T1000 (cell line): ENCODE data around the gene FAM124A.
"Not testable (repeated sequence)": the region's sequence is repeated elsewhere in the genome, so short reads cannot be mapped to it uniquely, and the experiment has no call there.

Source experiments
- DNase-seq: peaks from one replicate; lab custom pipeline; 2025; ENCODE audit warnings: mixed read lengths; lab: John Stamatoyannopoulos, UW

FAM124A gene

GRCh38 chr13:51270623-51271415, 48.6 kb downstream of the FAM124A start:
- DNase-seq, result no peak

DNA sequence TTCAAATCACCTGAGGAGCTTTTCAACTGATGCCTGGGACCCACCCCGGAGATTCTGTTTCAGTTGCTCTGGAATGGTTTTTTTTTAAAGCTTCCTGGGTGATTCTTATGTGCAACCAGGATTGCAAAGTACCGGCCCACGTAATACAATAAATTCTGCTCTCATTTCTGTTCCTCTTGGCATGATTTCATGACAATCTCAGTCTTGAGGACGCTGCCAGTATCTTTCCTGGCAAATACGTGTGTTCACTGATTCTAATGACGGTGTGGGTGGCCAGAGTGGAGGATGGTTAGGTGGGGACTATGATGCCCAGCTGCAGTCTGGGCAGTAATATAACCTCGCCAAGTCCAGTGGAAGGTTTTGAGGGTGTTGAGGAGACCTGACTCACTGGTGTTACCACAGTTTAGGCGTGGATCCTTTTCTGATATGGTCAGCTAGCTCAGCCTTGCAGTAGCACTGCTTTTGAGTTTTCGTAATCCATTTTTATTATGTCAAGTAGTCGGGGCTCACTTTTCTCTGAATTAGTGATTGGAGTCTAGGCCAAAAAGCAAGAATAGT, 49.4 kb downstream of the FAM124A start:
- DNase-seq, result no peak

GRCh38 chr13:51275101-51275500, 52.9 kb downstream of the FAM124A start:
- DNase-seq, result no peak

DNA sequence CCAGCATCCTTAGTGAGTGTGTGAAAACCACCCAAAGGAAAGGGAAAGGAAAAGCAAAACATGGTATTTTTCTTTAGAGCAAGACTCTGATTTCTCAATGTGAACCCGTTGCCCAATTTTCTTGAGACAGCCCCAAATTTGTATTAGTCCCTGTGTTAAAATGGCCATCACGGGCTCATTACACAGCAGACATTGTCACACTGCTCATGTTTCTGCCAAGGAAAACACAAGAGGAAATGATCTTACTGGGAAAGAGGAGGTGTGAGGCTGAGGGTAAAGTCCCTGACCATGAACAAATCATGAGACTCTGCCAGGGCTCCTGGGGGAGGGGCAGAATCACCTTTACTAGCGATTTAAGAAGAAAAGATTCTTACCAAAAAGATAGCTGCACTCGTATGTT, 54.4 kb downstream of the FAM124A start:
- no peak for DNase-seq

DNA sequence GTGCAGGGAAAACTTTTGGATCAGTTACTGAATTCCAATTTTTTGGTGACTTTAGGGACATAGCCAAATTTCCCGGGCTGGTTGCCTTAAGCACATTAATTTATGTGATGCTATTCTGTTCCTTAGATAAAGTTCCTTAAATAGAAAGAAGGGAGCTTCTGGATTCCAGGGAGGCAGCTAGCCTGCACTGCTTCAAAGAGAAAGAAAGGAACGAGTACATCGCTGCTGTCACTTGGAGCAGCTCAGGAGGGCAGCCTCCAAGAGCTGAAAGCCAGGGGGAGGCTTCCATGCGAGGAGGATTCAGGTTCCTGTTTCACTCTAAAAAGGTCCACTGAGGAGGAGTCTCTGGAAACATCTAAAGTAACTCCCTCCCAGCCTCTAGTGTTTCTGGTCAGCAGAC, 55.7 kb downstream of the FAM124A start:
- DNase-seq, result no peak

- DNase-seq, result no peak
Observed at GRCh38 chr13:51278426-51279130, 56.4 kb downstream of the FAM124A start.

DNA sequence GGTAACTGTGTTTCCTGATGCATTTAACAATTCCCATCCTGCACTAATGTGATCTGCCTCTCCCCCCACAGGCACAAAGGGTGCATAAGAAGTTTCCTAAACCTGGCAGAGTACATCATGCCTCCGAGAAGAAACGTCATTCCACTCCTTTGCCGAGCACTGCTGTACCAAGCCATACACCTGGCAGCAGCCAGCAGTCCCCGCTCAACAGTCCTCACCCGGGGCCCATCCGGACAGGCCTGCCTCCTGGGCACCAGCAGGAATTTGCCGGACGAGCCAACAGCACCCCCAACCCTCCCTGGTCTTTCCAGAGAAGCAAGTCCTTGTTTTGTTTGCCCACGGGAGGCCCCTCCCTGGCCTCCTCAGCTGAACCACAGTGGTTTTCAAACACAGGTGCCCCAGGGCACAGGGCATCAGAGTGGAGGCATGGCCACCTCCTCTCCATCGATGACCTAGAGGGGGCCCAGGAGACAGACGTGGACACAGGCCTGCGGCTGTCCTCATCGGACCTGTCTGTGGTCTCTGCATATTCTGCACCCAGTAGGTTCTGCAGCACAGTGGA, 58.3 kb downstream of the FAM124A start:
- DNase-seq, result no peak

- DNase-seq, result no peak
Observed at GRCh38 chr13:51282322-51282721, 60.1 kb downstream of the FAM124A start.

DNA sequence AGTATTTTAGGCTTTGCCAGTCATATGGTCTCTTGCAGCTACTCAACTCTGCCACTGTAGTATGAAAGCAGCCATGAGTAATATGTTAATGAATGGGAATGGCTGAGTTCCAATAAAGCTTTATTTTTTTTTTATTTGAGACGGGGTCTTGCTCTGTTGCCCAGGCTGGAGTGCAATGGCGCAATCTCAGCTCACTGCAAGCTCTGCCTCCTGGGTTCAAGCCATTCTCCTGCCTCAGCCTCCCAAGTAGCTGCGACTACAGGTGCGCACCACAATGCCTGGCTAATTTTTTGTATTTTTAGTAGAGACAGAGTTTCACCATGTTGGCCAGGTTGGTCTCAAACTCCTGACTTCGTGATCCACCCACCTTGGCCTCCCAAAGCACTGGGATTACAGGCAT, 60.7 kb downstream of the FAM124A start:
- not testable (repeated sequence) for DNase-seq

DNA sequence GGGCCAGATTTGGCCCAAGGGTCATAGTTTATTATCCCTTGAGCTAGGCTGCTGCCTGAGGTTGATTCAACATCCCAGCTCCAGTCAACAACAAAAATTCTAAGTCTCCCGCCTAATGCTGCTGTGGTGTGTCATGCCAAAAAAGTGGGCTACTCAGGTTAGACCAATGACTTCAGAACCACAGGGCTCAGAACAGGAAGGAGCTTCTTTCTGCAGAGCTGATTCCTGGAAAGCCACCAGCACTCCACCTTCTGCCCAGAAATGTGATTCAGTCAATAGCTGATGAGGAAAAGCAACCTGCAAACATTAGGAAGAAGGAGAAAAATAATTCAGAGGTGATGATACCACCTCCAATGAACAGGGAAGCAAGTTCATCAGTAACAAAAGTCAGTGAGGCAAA, 61.2 kb downstream of the FAM124A start:
- DNase-seq, result no peak

- DNase-seq, result no peak
Observed at GRCh38 chr13:51284339-51284738, 62.1 kb downstream of the FAM124A start.

GRCh38 chr13:51286135-51287002, 64.2 kb downstream of the FAM124A start:
- DNase-seq, result no peak

- no peak for DNase-seq
Observed at GRCh38 chr13:51287758-51288157, 65.6 kb downstream of the FAM124A start.

DNA sequence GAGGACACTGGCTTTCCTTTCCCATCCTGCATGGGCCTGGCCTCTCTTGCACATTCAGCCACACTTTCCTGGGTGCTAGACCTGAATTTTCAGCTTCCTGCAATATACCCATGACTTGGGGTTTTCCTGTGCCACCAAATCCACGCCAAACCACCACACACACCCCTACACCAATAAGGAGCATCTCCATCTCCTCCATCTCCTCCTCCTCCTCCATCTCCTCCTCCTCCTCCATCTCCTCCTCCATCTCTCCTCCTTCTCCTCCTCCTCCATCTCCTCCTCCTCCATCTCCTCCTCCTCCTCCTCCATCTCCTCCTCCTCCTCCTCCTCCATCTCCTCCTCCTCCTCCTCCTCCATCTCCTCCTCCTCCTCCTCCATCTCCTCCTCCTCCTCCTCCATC, 66.1 kb downstream of the FAM124A start:
- DNase-seq, result not testable (repeated sequence)

DNA sequence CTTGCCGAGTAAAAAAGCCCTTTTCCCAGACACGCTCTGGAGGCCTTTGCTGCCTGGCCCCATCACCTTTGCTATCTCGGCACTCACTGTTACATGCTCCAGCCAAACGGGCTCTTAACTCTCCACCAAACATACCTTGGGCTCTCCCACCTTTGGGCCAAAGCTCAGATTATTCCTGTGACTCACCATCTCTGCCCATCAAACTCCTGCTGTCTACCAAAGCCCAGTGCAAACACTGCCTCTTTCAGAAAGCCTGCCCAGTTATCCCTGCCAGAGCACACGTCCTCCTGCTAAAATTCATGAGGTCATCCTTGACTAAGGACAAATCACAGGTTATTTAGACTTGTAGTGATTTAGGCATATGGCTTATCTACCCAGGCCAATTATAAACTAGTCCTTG, 69.1 kb downstream of the FAM124A start:
- no peak for DNase-seq

GRCh38 chr13:51292000-51292565, 69.9 kb downstream of the FAM124A start:
- no peak for DNase-seq

DNA sequence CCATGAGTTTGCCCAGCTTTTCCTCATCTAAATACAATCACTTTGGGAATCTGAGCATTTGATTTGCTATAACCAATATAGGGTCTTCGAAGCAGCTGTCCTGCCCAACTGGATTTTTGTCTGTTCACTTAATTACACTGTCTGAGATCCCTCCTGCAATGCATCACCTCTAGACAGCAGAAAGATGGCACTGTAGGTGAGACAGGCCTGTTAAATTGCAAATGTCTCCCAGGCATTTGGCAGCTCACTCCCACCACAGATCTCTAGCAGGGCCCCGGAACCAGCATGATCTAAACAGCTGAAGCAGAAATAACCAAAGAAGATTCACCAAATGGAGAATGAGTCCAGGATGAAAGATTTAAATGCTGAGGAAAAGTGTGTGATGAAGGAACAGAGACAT, 75.4 kb downstream of the FAM124A start:
- no peak for DNase-seq

DNA sequence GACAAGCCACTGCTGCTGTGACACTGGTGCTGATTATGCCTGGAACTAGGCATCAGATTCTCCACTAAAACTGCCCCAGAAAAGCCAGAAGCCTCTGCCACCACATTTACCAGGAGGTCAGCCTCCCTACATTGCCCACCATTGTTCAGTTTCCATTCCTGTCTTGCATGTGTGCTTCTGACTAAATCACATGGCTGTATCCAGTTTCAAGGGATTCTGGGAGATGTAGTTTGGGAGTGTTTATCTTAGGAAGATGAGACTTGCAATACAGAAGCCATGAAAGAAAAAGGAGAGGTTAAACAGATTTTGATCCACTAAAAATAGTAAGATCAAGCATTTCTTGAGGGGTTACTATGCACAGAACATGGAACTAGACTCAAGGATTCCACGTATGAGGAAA, 76.6 kb downstream of the FAM124A start:
- no peak for DNase-seq

GRCh38 chr13:51303063-51303552, 80.9 kb downstream of the FAM124A start:
- no peak for DNase-seq

DNA sequence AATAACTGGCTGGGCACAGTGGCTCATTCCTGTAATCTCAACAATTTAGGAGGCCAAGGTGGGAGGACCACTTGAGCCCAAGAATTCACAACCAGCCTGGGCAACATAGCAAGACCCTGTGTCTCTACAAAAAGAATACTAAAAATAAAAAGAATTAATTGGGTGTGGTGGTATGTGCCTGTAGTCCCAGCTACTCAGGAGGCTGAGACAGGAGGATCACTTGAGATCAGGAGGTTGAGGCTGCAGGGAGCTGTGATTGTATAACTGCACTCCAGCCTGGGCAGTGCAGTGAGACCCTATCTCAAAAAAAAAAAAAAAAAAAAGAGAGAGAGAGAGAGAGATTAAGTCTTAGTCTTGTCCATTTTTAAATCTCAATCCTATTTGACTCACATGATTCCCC, 81.7 kb downstream of the FAM124A start:
- DNase-seq, result no peak

DNA sequence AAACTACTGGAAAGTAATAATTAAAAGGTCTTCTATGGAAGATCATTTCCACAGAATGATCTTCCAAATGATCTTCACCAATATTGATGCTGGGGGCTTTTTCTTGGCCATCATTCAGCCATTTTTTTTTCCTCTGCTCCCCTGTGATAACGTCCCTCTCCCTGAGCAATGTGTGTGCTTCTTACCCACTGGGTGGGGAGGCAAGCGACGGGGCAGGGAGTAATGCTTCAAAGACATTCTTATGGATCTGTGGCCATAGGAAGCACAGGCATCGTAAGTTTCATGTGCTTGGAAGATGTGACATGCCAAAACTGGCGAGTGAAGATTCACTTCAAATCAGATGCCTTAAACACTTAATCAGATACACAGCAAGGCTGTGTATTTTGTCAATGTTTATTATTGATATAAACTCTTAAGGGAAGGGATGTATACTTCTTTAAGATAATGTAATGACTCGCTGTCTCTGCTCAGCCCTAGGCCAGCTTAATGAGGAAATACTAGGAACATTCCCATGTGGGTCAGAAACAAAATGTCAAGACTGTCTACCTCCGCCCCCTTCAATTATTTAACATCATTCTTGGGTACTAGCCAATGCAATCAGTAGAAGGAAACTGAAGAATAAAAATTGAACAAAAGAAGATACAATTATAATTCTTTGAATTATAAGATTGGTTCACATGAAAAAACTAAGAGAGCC, 83.2 kb downstream of the FAM124A start:
- DNase-seq, result no peak
